ENCODE data around the gene DSCAML1.

Gene DSCAML1

GRCh38 chr11:117631336-117632140 is 165.5 kb downstream of the DSCAML1 start:
- Histone ChIP-seq H3K27me3 (ENCODE audit: control insufficient read depth, insufficient read depth, low read length) (peaks cover 6% of the 10 kb centered on the region; the same call in 1 of the 2 replicates), H3K36me3 (ENCODE audit: control insufficient read depth, insufficient read depth, low read length) (no peaks in the 10 kb centered on the region), H3K9me3 (ENCODE audit: control insufficient read depth, insufficient read depth, low read depth, low read length) (no peaks in the 10 kb centered on the region), H3K4me1 (ENCODE audit: control insufficient read depth, insufficient read depth, low read length) (peaks cover 7% of the 10 kb centered on the region; the same call in 1 of the 2 replicates), H3K9ac (ENCODE audit: low read length) (no peak overlapping the region), H3K27ac (ENCODE audit: low read depth, low read length) (no peak overlapping the region), H3K4me3 (ENCODE audit: low read depth, low read length) (no peak overlapping the region)

GRCh38 chr11:117629891-117630538 is 167.0 kb downstream of the DSCAML1 start:
- H3K9me3 ChIP-seq (ENCODE audit: control insufficient read depth, insufficient read depth, low read depth, low read length), result no peaks in the 10 kb centered on the region
- H3K36me3 ChIP-seq (ENCODE audit: control insufficient read depth, insufficient read depth, low read length), result no peaks in the 10 kb centered on the region
- no peak overlapping the region for H3K27ac ChIP-seq (ENCODE audit: low read depth, low read length)
- no peaks in the 10 kb centered on the region; the same call in 1 of the 2 replicates for H3K4me1 ChIP-seq (ENCODE audit: control insufficient read depth, insufficient read depth, low read length)
- no peak overlapping the region for H3K4me3 ChIP-seq (ENCODE audit: low read depth, low read length)
- H3K27me3 ChIP-seq (ENCODE audit: control insufficient read depth, insufficient read depth, low read length), result peaks cover 6% of the 10 kb centered on the region; the same call in 1 of the 2 replicates
- no peak overlapping the region for H3K9ac ChIP-seq (ENCODE audit: low read length)

- no peaks in the 10 kb centered on the region for H3K36me3 ChIP-seq (ENCODE audit: control insufficient read depth, insufficient read depth, low read length)
- no peaks in the 10 kb centered on the region for H3K4me1 ChIP-seq (ENCODE audit: control insufficient read depth, insufficient read depth, low read length)
- no peak overlapping the region for H3K4me3 ChIP-seq (ENCODE audit: low read depth, low read length)
- H3K9me3 ChIP-seq (ENCODE audit: control insufficient read depth, insufficient read depth, low read depth, low read length), result no peaks in the 10 kb centered on the region
- H3K9ac ChIP-seq (ENCODE audit: low read length), result no peak overlapping the region
- no peak overlapping the region for H3K27ac ChIP-seq (ENCODE audit: low read depth, low read length)
- H3K27me3 ChIP-seq (ENCODE audit: control insufficient read depth, insufficient read depth, low read length), result peaks cover 6% of the 10 kb centered on the region; the same call in 1 of the 2 replicates
Measured at GRCh38 chr11:117629146-117629545, 167.9 kb downstream of the DSCAML1 start.

GRCh38 chr11:117627259-117627658 is 169.8 kb downstream of the DSCAML1 start:
- Histone ChIP-seq H3K4me3 (ENCODE audit: low read depth, low read length) (no peak overlapping the region), H3K36me3 (ENCODE audit: control insufficient read depth, insufficient read depth, low read length) (no peaks in the 10 kb centered on the region), H3K27me3 (ENCODE audit: control insufficient read depth, insufficient read depth, low read length) (peaks cover 6% of the 10 kb centered on the region; the same call in 1 of the 2 replicates), H3K9ac (ENCODE audit: low read length) (no peak overlapping the region), H3K27ac (ENCODE audit: low read depth, low read length) (no peak overlapping the region), H3K4me1 (ENCODE audit: control insufficient read depth, insufficient read depth, low read length) (no peaks in the 10 kb centered on the region), H3K9me3 (ENCODE audit: control insufficient read depth, insufficient read depth, low read depth, low read length) (no peaks in the 10 kb centered on the region)

GRCh38 chr11:117626576-117626975 is 170.4 kb downstream of the DSCAML1 start:
- no peak overlapping the region for H3K9ac ChIP-seq (ENCODE audit: low read length)
- H3K36me3 ChIP-seq (ENCODE audit: control insufficient read depth, insufficient read depth, low read length), result no peaks in the 10 kb centered on the region
- H3K27ac ChIP-seq (ENCODE audit: low read depth, low read length), result no peak overlapping the region
- peaks cover 6% of the 10 kb centered on the region; the same call in 1 of the 2 replicates for H3K27me3 ChIP-seq (ENCODE audit: control insufficient read depth, insufficient read depth, low read length)
- H3K4me3 ChIP-seq (ENCODE audit: low read depth, low read length), result no peak overlapping the region
- no peaks in the 10 kb centered on the region for H3K4me1 ChIP-seq (ENCODE audit: control insufficient read depth, insufficient read depth, low read length)
- peaks cover 2% of the 10 kb centered on the region; the same call in 1 of the 2 replicates for H3K9me3 ChIP-seq (ENCODE audit: control insufficient read depth, insufficient read depth, low read depth, low read length)

GRCh38 chr11:117625237-117625636 is 171.8 kb downstream of the DSCAML1 start:
- Histone ChIP-seq H3K27me3 (ENCODE audit: control insufficient read depth, insufficient read depth, low read length) (peaks cover 5% of the 10 kb centered on the region; the same call in 1 of the 2 replicates), H3K36me3 (ENCODE audit: control insufficient read depth, insufficient read depth, low read length) (no peaks in the 10 kb centered on the region), H3K9me3 (ENCODE audit: control insufficient read depth, insufficient read depth, low read depth, low read length) (peaks cover 5% of the 10 kb centered on the region; the same call in 1 of the 2 replicates), H3K4me3 (ENCODE audit: low read depth, low read length) (no peak overlapping the region), H3K4me1 (ENCODE audit: control insufficient read depth, insufficient read depth, low read length) (no peaks in the 10 kb centered on the region), H3K27ac (ENCODE audit: low read depth, low read length) (no peak overlapping the region), H3K9ac (ENCODE audit: low read length) (no peak overlapping the region)

- Histone ChIP-seq H3K36me3 (ENCODE audit: control insufficient read depth, insufficient read depth, low read length) (no peaks in the 10 kb centered on the region), H3K27me3 (ENCODE audit: control insufficient read depth, insufficient read depth, low read length) (no peaks in the 10 kb centered on the region; the same call in 1 of the 2 replicates), H3K9ac (ENCODE audit: low read length) (no peak overlapping the region), H3K9me3 (ENCODE audit: control insufficient read depth, insufficient read depth, low read depth, low read length) (peaks cover 5% of the 10 kb centered on the region; the same call in 1 of the 2 replicates), H3K27ac (ENCODE audit: low read depth, low read length) (no peak overlapping the region), H3K4me3 (ENCODE audit: low read depth, low read length) (no peak overlapping the region), H3K4me1 (ENCODE audit: control insufficient read depth, insufficient read depth, low read length) (no peaks in the 10 kb centered on the region)
Measured at GRCh38 chr11:117623831-117624271, 173.2 kb downstream of the DSCAML1 start.

GRCh38 chr11:117621226-117621625 is 175.8 kb downstream of the DSCAML1 start:
- no peak overlapping the region for H3K9ac ChIP-seq (ENCODE audit: low read length)
- no peaks in the 10 kb centered on the region; the same call in 1 of the 2 replicates for H3K4me1 ChIP-seq (ENCODE audit: control insufficient read depth, insufficient read depth, low read length)
- no peak overlapping the region for H3K27ac ChIP-seq (ENCODE audit: low read depth, low read length)
- no peaks in the 10 kb centered on the region for H3K36me3 ChIP-seq (ENCODE audit: control insufficient read depth, insufficient read depth, low read length)
- H3K9me3 ChIP-seq (ENCODE audit: control insufficient read depth, insufficient read depth, low read depth, low read length), result peaks cover 5% of the 10 kb centered on the region; the same call in 1 of the 2 replicates
- H3K27me3 ChIP-seq (ENCODE audit: control insufficient read depth, insufficient read depth, low read length), result no peaks in the 10 kb centered on the region
- no peak overlapping the region for H3K4me3 ChIP-seq (ENCODE audit: low read depth, low read length)

GRCh38 chr11:117620659-117621058 is 176.4 kb downstream of the DSCAML1 start:
- Histone ChIP-seq H3K27ac (ENCODE audit: low read depth, low read length) (no peak overlapping the region), H3K27me3 (ENCODE audit: control insufficient read depth, insufficient read depth, low read length) (no peaks in the 10 kb centered on the region), H3K9me3 (ENCODE audit: control insufficient read depth, insufficient read depth, low read depth, low read length) (peaks cover 5% of the 10 kb centered on the region; the same call in 1 of the 2 replicates), H3K9ac (ENCODE audit: low read length) (no peak overlapping the region), H3K4me1 (ENCODE audit: control insufficient read depth, insufficient read depth, low read length) (no peaks in the 10 kb centered on the region; the same call in 1 of the 2 replicates), H3K4me3 (ENCODE audit: low read depth, low read length) (no peak overlapping the region), H3K36me3 (ENCODE audit: control insufficient read depth, insufficient read depth, low read length) (no peaks in the 10 kb centered on the region)

- Histone ChIP-seq H3K9ac (ENCODE audit: low read length) (no peak overlapping the region), H3K4me3 (ENCODE audit: low read depth, low read length) (no peak overlapping the region), H3K27ac (ENCODE audit: low read depth, low read length) (no peak overlapping the region), H3K9me3 (ENCODE audit: control insufficient read depth, insufficient read depth, low read depth, low read length) (peaks cover 5% of the 10 kb centered on the region; the same call in 1 of the 2 replicates), H3K27me3 (ENCODE audit: control insufficient read depth, insufficient read depth, low read length) (no peaks in the 10 kb centered on the region), H3K36me3 (ENCODE audit: control insufficient read depth, insufficient read depth, low read length) (no peaks in the 10 kb centered on the region), H3K4me1 (ENCODE audit: control insufficient read depth, insufficient read depth, low read length) (no peaks in the 10 kb centered on the region; the same call in 1 of the 2 replicates)
Measured at GRCh38 chr11:117620086-117620485, 176.9 kb downstream of the DSCAML1 start.

- no peak overlapping the region for H3K4me3 ChIP-seq (ENCODE audit: low read depth, low read length)
- peaks cover under 1% of the 10 kb centered on the region for H3K4me1 ChIP-seq (ENCODE audit: control insufficient read depth, insufficient read depth, low read length)
- H3K27me3 ChIP-seq (ENCODE audit: control insufficient read depth, insufficient read depth, low read length), result no peaks in the 10 kb centered on the region
- H3K9ac ChIP-seq (ENCODE audit: low read length), result no peak overlapping the region
- no peak overlapping the region for H3K27ac ChIP-seq (ENCODE audit: low read depth, low read length)
- H3K9me3 ChIP-seq (ENCODE audit: control insufficient read depth, insufficient read depth, low read depth, low read length), result peaks cover 5% of the 10 kb centered on the region; the same call in 1 of the 2 replicates
- no peaks in the 10 kb centered on the region for H3K36me3 ChIP-seq (ENCODE audit: control insufficient read depth, insufficient read depth, low read length)
Measured at GRCh38 chr11:117619661-117620060, 177.4 kb downstream of the DSCAML1 start.

Measured in HUES6 (cell line).